SH-SY5Y (cell line): Measurements from ENCODE around the gene MSI2.

Experiments
- GATA2 ChIP-seq: IDR thresholded peaks from 2 replicates; pipeline ENCODE4 v1.6.1; 2011; ENCODE audit warnings: mild to moderate bottlenecking, low read depth, low read length
- GATA3 ChIP-seq: IDR thresholded peaks from 2 replicates; pipeline ENCODE4 v1.6.1; 2011; ENCODE audit warnings: low read depth, mild to moderate bottlenecking, low read length, moderate library complexity

GRCh38 chr17:57496382-57496781 is 240.1 kb downstream of the MSI2 start:
- no peak for TF ChIP-seq GATA3
- TF ChIP-seq GATA2 = no peak
